Endothelial cell of umbilical vein (primary cell): ENCODE data around the gene PSAP. TPM values are rescaled to one million over a fixed set of nuclear protein-coding genes. Genes with fewer than 3 reads are reported as not detected.

ENCODE experiments used
- BruUV-seq: library from RNA; stranded (reverse); fragments of 400-500 nt; replicated peaks from 2 replicates; lab custom pipeline; 2021; lab: Mats Ljungman, UMichigan
- CTCF ChIA-PET: fragments of 300-600, 350-600 bp; sonication (Branson Sonifier 250); formaldehyde crosslinking; loops from one replicate; lab custom pipeline; 2021; ENCODE audit warnings: antibody characterized with exemption, inconsistent platforms; lab: Charles Lee
- POLR2A ChIA-PET: fragments of 300-600, 350-600 bp; sonication (Branson Sonifier 250); formaldehyde crosslinking; loops from one replicate; lab custom pipeline; 2021; ENCODE audit warnings: antibody characterized with exemption, inconsistent platforms; lab: Charles Lee
- DNase-seq: peaks from one replicate; pipeline ENCODE4 v3.0.0-alpha.2; 2011; ENCODE audit warnings: low read depth, low spot score
- FAIRE-seq: peaks from 2 replicates; lab custom pipeline; 2011; peaks lifted over from hg19 to GRCh38; lab: Jason Lieb, UNC
- H2AFZ ChIP-seq: 2 replicates; pipeline ENCODE4 v1.6.0; 2012; ENCODE audit warnings: low read depth, low read length, control low read depth, inconsistent platforms
- H3K27ac ChIP-seq: 2 replicates; pipeline ENCODE4 v1.5.1; 2011; ENCODE audit warnings: low read depth, mild to moderate bottlenecking, control low read depth, low read length, moderate library complexity; ENCODE audit not compliant: insufficient read depth
- H3K27me3 ChIP-seq, 2 experiments: 2 replicates each; pipeline versions ENCODE4 v1.6.0 to v1.6.1; 2011; ENCODE audit warnings: low read length in 2 of 2, mixed read lengths in 1 of 2; ENCODE audit not compliant: control insufficient read depth in 2 of 2, insufficient read depth in 2 of 2
- H3K36me3 ChIP-seq, 2 experiments: 2 replicates in 1 of 2; 3 replicates in 1 of 2; pipeline ENCODE4 v1.5.1; 2011; ENCODE audit warnings: low read length in 2 of 2, mild to moderate bottlenecking in 1 of 2, moderate library complexity in 1 of 2; ENCODE audit not compliant: control insufficient read depth in 2 of 2, insufficient read depth in 2 of 2; ENCODE audit errors: extremely low read depth in 1 of 2
- H3K4me1 ChIP-seq: 3 replicates; pipeline ENCODE4 v1.5.1; 2011; ENCODE audit warnings: mild to moderate bottlenecking, low read length; ENCODE audit not compliant: control insufficient read depth, insufficient read depth; ENCODE audit errors: extremely low read depth
- H3K4me2 ChIP-seq: 2 replicates; pipeline ENCODE4 v1.6.1; 2011; ENCODE audit warnings: low read length, control low read depth, mixed read lengths; ENCODE audit not compliant: insufficient read depth
- H3K4me3 ChIP-seq, 3 experiments: fragments of 200-600 bp in 1 of 3; sonication (generic), shearing (Covaris generic) in 1 of 3; replicated peaks in 1 of 3; 2 replicates each; pipeline ENCODE4 v1.5.1; 2011 to 2016; ENCODE audit warnings: control low read depth in 3 of 3, low read length in 3 of 3, mild to moderate bottlenecking in 2 of 3, inconsistent platforms in 1 of 3, low read depth in 1 of 3, moderate library complexity in 1 of 3; ENCODE audit not compliant: insufficient read depth in 1 of 3
- H3K79me2 ChIP-seq: 2 replicates; pipeline ENCODE4 v1.6.0; 2012; ENCODE audit warnings: low read length, inconsistent platforms; ENCODE audit not compliant: control insufficient read depth, insufficient read depth
- H3K9ac ChIP-seq: replicated peaks from 2 replicates; pipeline ENCODE3; 2011; ENCODE audit warnings: low read length, control low read depth; ENCODE audit not compliant: insufficient read depth; ENCODE audit errors: extremely low read depth
- H3K9me1 ChIP-seq: replicated peaks from 3 replicates; pipeline ENCODE4 v1.6.0; 2011; ENCODE audit warnings: mild to moderate bottlenecking, low read length; ENCODE audit not compliant: control insufficient read depth, insufficient read depth; ENCODE audit errors: extremely low read depth
- H3K9me3 ChIP-seq: replicated peaks from 2 replicates; pipeline ENCODE4 v1.5.1; 2012; ENCODE audit warnings: low read length, inconsistent platforms; ENCODE audit not compliant: control insufficient read depth, insufficient read depth
- H4K20me1 ChIP-seq: replicated peaks from 2 replicates; pipeline ENCODE3; 2011; ENCODE audit warnings: mild to moderate bottlenecking, low read length; ENCODE audit not compliant: control insufficient read depth, insufficient read depth; ENCODE audit errors: extremely low read depth
- EZH2 ChIP-seq: IDR thresholded peaks from 2 replicates; pipeline ENCODE4 v1.6.1; 2012; ENCODE audit warnings: borderline replicate concordance, low read depth, mild to moderate bottlenecking, moderate library complexity, low read length, inconsistent platforms; ENCODE audit not compliant: severe bottlenecking
- FOS ChIP-seq: IDR thresholded peaks from 2 replicates; pipeline ENCODE4 v1.6.1; 2011; ENCODE audit warnings: mild to moderate bottlenecking, low read length, moderate library complexity, borderline replicate concordance; ENCODE audit not compliant: insufficient read depth
- GATA2 ChIP-seq: IDR thresholded peaks from 2 replicates; pipeline ENCODE4 v1.7.0; 2011; ENCODE audit warnings: low read depth, mild to moderate bottlenecking, moderate library complexity, mixed read lengths, low read length; ENCODE audit not compliant: insufficient read length, insufficient read depth
- JUN ChIP-seq: IDR thresholded peaks from 2 replicates; pipeline ENCODE4 v1.6.1; 2011; ENCODE audit warnings: borderline replicate concordance, low read depth; ENCODE audit not compliant: insufficient read length, insufficient read depth
- MYC ChIP-seq: IDR thresholded peaks from one replicate; pipeline ENCODE4 v1.6.1; 2011; ENCODE audit warnings: mild to moderate bottlenecking, low read depth, low read length
- POLR2A ChIP-seq: IDR thresholded peaks from 2 replicates; pipeline ENCODE4 v1.6.1; 2012; ENCODE audit warnings: low read depth, mild to moderate bottlenecking, control low read depth, low read length
- POLR2AphosphoS5 ChIP-seq: IDR thresholded peaks from 2 replicates; pipeline ENCODE4 v1.6.1; 2012; ENCODE audit warnings: low read depth, mild to moderate bottlenecking, control low read depth, low read length, moderate library complexity; ENCODE audit not compliant: insufficient read depth
- dilution Hi-C: fragments of 300-500 bp; cut with MboI; formaldehyde crosslinking; loops from one replicate; pipeline ENCODE4 v1.15.0; 2019; ENCODE audit warnings: low sequenced_read_pairs; ENCODE audit not compliant: extremely low pct_ligation_motif_present
- intact Hi-C: fragments of 100-400 bp; cut with micrococcal nuclease; formaldehyde crosslinking; loops from one replicate; pipeline ENCODE4 v1.10.0; 2022
- polyA plus RNA-seq, 4 experiments: library from polyadenylated mRNA; depleted of rRNA in 3 of 4; stranded (reverse) in 3 of 4; unstranded in 1 of 4; fragments of >200 nt; gene quantifications; 2 replicates each; pipeline versions ENCODE4 v1.2.1 to v1.2.3, GENCODE V29; 2011 to 2012; ENCODE audit warnings: missing spikeins in 1 of 4
- total RNA-seq: library from RNA; stranded (reverse); gene quantifications from 2 replicates; pipeline ENCODE4 v1.2.3, GENCODE V29; 2021
- TF ChIP-seq, protein P1 (sequence below), 2 donors: IDR thresholded peaks; 1 replicate in 1 of 2; 2 replicates in 1 of 2; pipeline ENCODE4 v1.5.1; 2011; ENCODE audit warnings: low read length in 2 of 2, mild to moderate bottlenecking in 2 of 2, moderate library complexity in 2 of 2, control low read depth in 1 of 2, inconsistent platforms in 1 of 2, low read depth in 1 of 2; ENCODE audit not compliant: insufficient read depth in 1 of 2; ENCODE audit errors: extremely low read depth in 1 of 2
- TF ChIP-seq, protein P2 (sequence below): IDR thresholded peaks from 2 replicates; pipeline ENCODE4 v1.6.1; 2011; ENCODE audit not compliant: insufficient read depth, insufficient read length

PSAP gene
- total and polyA plus RNA-seq, 2 donors (not counting 3 experiments of a cell fraction or from before 2014, with no cell fraction given), result 644 to 1,476 TPM

DNA sequence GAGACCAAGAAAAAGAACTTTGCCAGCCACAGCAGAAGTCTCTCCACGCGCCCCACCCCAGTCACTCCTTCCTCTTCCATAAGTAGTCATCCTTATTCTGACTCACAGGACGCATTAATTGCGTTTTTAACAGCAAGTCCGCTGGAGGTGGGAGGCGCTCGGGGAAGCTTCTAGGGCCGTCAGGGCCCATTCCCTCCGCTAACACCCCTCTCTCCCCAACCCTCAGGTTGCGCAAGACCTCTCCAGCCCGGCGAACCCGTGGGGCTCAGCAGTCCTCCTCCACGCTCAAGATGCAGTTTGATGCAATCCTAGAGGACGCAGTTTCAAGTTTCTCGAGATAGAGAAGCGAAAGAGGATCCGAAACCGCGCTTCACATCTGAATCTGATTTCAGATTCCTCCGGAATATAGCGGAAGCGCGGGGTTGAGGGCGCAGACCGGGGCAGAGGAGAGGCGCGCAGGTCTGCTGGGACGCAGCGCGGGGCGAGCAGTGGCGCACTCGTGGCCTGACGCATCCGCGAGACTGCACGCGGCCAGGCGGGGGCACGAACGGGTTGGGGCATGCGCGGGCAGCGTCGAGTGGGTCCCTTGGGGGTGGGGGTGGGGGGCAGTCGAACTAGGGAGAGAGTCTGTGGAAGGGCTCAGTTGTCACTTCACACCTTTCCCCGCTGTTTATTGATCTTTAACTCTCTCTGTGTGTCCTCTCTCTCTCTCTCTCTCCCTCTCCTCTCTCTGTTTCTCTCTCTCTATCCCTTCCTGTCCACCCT, 37.8 kb upstream of the PSAP start:
- DNase-seq (peak; percentile 74), FAIRE-seq (peak; percentile 93)
- no peaks in the 10 kb centered on the region for H3K9me3 ChIP-seq
- intact Hi-C loops (loop anchor here (1.0 kb wide), 2 partner anchors 29 to 40 kb away; no protein-coding TSS in a partner anchor), dilution Hi-C loops (no loop called here)
- peak overlapping the region; percentile 36 to 73 (median 66) for H3K4me3 ChIP-seq
- H2AFZ ChIP-seq, result peak overlapping the region; percentile 87
- ChIA-PET POLR2A (no interaction called here), CTCF (interaction anchor here (1.0 to 1.5 kb wide), 2 partner anchors 17 to 38 kb away, joined by 3 read pairs; partner anchors contain the start of gene PSAP)
- peak overlapping the region; percentile 83 for H3K27ac ChIP-seq
- H3K4me1 ChIP-seq, result peaks cover 8% of the 10 kb centered on the region
- no peaks in the 10 kb centered on the region for H3K27me3 ChIP-seq
- BruUV-seq, result TSS peak; percentile 69
- H3K36me3 ChIP-seq, result no peaks in the 10 kb centered on the region
- no peaks in the 10 kb centered on the region for H3K79me2 ChIP-seq
- H3K9me1 ChIP-seq, result no peaks in the 10 kb centered on the region
- peak overlapping the region; percentile 88 for H3K9ac ChIP-seq
- H4K20me1 ChIP-seq, result no peaks in the 10 kb centered on the region
- peak; percentile 48 for TF ChIP-seq JUN
- peak; percentile 86 for TF ChIP-seq MYC
- peak; percentile 89 for TF ChIP-seq FOS
- TF ChIP-seq, protein P1, sequence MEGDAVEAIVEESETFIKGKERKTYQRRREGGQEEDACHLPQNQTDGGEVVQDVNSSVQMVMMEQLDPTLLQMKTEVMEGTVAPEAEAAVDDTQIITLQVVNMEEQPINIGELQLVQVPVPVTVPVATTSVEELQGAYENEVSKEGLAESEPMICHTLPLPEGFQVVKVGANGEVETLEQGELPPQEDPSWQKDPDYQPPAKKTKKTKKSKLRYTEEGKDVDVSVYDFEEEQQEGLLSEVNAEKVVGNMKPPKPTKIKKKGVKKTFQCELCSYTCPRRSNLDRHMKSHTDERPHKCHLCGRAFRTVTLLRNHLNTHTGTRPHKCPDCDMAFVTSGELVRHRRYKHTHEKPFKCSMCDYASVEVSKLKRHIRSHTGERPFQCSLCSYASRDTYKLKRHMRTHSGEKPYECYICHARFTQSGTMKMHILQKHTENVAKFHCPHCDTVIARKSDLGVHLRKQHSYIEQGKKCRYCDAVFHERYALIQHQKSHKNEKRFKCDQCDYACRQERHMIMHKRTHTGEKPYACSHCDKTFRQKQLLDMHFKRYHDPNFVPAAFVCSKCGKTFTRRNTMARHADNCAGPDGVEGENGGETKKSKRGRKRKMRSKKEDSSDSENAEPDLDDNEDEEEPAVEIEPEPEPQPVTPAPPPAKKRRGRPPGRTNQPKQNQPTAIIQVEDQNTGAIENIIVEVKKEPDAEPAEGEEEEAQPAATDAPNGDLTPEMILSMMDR (IDR thresholded peaks at IDR 0.05; ENCODE audit: extremely low read depth in 1 of 2, insufficient read depth in 1 of 2, low read depth in 1 of 2, low read length in 2 of 2), result peak in 1 of 2 donors; percentile 22
- TF ChIP-seq GATA2, result no peak
- TF ChIP-seq POLR2A, result no peak
- TF ChIP-seq, protein P2, sequence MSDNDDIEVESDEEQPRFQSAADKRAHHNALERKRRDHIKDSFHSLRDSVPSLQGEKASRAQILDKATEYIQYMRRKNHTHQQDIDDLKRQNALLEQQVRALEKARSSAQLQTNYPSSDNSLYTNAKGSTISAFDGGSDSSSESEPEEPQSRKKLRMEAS, result peak; percentile 12
- TF ChIP-seq EZH2, result no peak
- peak; percentile 48 for TF ChIP-seq POLR2AphosphoS5
- peak overlapping the region; percentile 87 for H3K4me2 ChIP-seq
